ENCODE measurements around the gene RPGR.

The RPGR gene

GRCh38 chrX:38277136-38277535 is 50.2 kb downstream of the RPGR start:
- H3K36me3 ChIP-seq (ENCODE audit: control insufficient read depth, insufficient read depth, low read length) = no peaks in the 10 kb centered on the region
- no peaks in the 10 kb centered on the region for H3K9me3 ChIP-seq (ENCODE audit: control insufficient read depth, low read length)
- H3K4me1 ChIP-seq (ENCODE audit: control insufficient read depth, insufficient read depth, low read length) = peaks cover 4% of the 10 kb centered on the region
- no peak overlapping the region for H3K9ac ChIP-seq (ENCODE audit: low read length)
- no peak overlapping the region for H3K4me3 ChIP-seq (ENCODE audit: low read length)
- H3K27me3 ChIP-seq (ENCODE audit: control insufficient read depth, insufficient read depth, low read length) = no peaks in the 10 kb centered on the region

GRCh38 chrX:38276089-38276488 is 51.2 kb downstream of the RPGR start:
- Histone ChIP-seq H3K36me3 (ENCODE audit: control insufficient read depth, insufficient read depth, low read length) (no peaks in the 10 kb centered on the region), H3K4me1 (ENCODE audit: control insufficient read depth, insufficient read depth, low read length) (peaks cover 4% of the 10 kb centered on the region), H3K27me3 (ENCODE audit: control insufficient read depth, insufficient read depth, low read length) (no peaks in the 10 kb centered on the region), H3K9ac (ENCODE audit: low read length) (no peak overlapping the region), H3K4me3 (ENCODE audit: low read length) (no peak overlapping the region), H3K9me3 (ENCODE audit: control insufficient read depth, low read length) (no peaks in the 10 kb centered on the region)

- Histone ChIP-seq H3K36me3 (ENCODE audit: control insufficient read depth, insufficient read depth, low read length) (no peaks in the 10 kb centered on the region), H3K9ac (ENCODE audit: low read length) (no peak overlapping the region), H3K9me3 (ENCODE audit: control insufficient read depth, low read length) (no peaks in the 10 kb centered on the region), H3K27me3 (ENCODE audit: control insufficient read depth, insufficient read depth, low read length) (no peaks in the 10 kb centered on the region), H3K4me3 (ENCODE audit: low read length) (no peak overlapping the region), H3K4me1 (ENCODE audit: control insufficient read depth, insufficient read depth, low read length) (peaks cover 4% of the 10 kb centered on the region)
Observed at GRCh38 chrX:38275615-38276014, 51.7 kb downstream of the RPGR start.

GRCh38 chrX:38273453-38273852 is 53.9 kb downstream of the RPGR start:
- H3K27me3 ChIP-seq (ENCODE audit: control insufficient read depth, insufficient read depth, low read length) = no peaks in the 10 kb centered on the region
- no peaks in the 10 kb centered on the region for H3K9me3 ChIP-seq (ENCODE audit: control insufficient read depth, low read length)
- H3K4me1 ChIP-seq (ENCODE audit: control insufficient read depth, insufficient read depth, low read length) = peaks cover 4% of the 10 kb centered on the region
- no peaks in the 10 kb centered on the region for H3K36me3 ChIP-seq (ENCODE audit: control insufficient read depth, insufficient read depth, low read length)
- H3K4me3 ChIP-seq (ENCODE audit: low read length) = no peak overlapping the region
- H3K9ac ChIP-seq (ENCODE audit: low read length) = no peak overlapping the region

GRCh38 chrX:38271154-38271716 is 56.1 kb downstream of the RPGR start:
- no peaks in the 10 kb centered on the region for H3K36me3 ChIP-seq (ENCODE audit: control insufficient read depth, insufficient read depth, low read length)
- no peaks in the 10 kb centered on the region for H3K27me3 ChIP-seq (ENCODE audit: control insufficient read depth, insufficient read depth, low read length)
- H3K4me3 ChIP-seq (ENCODE audit: low read length) = no peak overlapping the region
- no peaks in the 10 kb centered on the region for H3K9me3 ChIP-seq (ENCODE audit: control insufficient read depth, low read length)
- no peak overlapping the region for H3K9ac ChIP-seq (ENCODE audit: low read length)
- no peaks in the 10 kb centered on the region for H3K4me1 ChIP-seq (ENCODE audit: control insufficient read depth, insufficient read depth, low read length)

- Histone ChIP-seq H3K9me3 (ENCODE audit: control insufficient read depth, low read length) (no peaks in the 10 kb centered on the region), H3K4me1 (ENCODE audit: control insufficient read depth, insufficient read depth, low read length) (no peaks in the 10 kb centered on the region), H3K9ac (ENCODE audit: low read length) (no peak overlapping the region), H3K36me3 (ENCODE audit: control insufficient read depth, insufficient read depth, low read length) (no peaks in the 10 kb centered on the region), H3K27me3 (ENCODE audit: control insufficient read depth, insufficient read depth, low read length) (no peaks in the 10 kb centered on the region), H3K4me3 (ENCODE audit: low read length) (no peak overlapping the region)
Observed at GRCh38 chrX:38268011-38268410, 59.3 kb downstream of the RPGR start.

- no peaks in the 10 kb centered on the region for H3K4me1 ChIP-seq (ENCODE audit: control insufficient read depth, insufficient read depth, low read length)
- H3K27me3 ChIP-seq (ENCODE audit: control insufficient read depth, insufficient read depth, low read length) = no peaks in the 10 kb centered on the region
- no peaks in the 10 kb centered on the region for H3K9me3 ChIP-seq (ENCODE audit: control insufficient read depth, low read length)
- no peak overlapping the region for H3K4me3 ChIP-seq (ENCODE audit: low read length)
- no peaks in the 10 kb centered on the region for H3K36me3 ChIP-seq (ENCODE audit: control insufficient read depth, insufficient read depth, low read length)
- no peak overlapping the region for H3K9ac ChIP-seq (ENCODE audit: low read length)
Observed at GRCh38 chrX:38262715-38263620, 64.3 kb downstream of the RPGR start.

GRCh38 chrX:38260231-38260630 is 67.1 kb downstream of the RPGR start:
- no peaks in the 10 kb centered on the region for H3K9me3 ChIP-seq (ENCODE audit: control insufficient read depth, low read length)
- H3K9ac ChIP-seq (ENCODE audit: low read length) = no peak overlapping the region
- no peaks in the 10 kb centered on the region for H3K27me3 ChIP-seq (ENCODE audit: control insufficient read depth, insufficient read depth, low read length)
- no peaks in the 10 kb centered on the region for H3K4me1 ChIP-seq (ENCODE audit: control insufficient read depth, insufficient read depth, low read length)
- H3K36me3 ChIP-seq (ENCODE audit: control insufficient read depth, insufficient read depth, low read length) = no peaks in the 10 kb centered on the region
- H3K4me3 ChIP-seq (ENCODE audit: low read length) = no peak overlapping the region

GRCh38 chrX:38256019-38256418 is 71.3 kb downstream of the RPGR start:
- no peak overlapping the region for H3K9ac ChIP-seq (ENCODE audit: low read length)
- H3K27me3 ChIP-seq (ENCODE audit: control insufficient read depth, insufficient read depth, low read length) = no peaks in the 10 kb centered on the region
- no peaks in the 10 kb centered on the region for H3K9me3 ChIP-seq (ENCODE audit: control insufficient read depth, low read length)
- no peak overlapping the region for H3K4me3 ChIP-seq (ENCODE audit: low read length)
- no peaks in the 10 kb centered on the region for H3K36me3 ChIP-seq (ENCODE audit: control insufficient read depth, insufficient read depth, low read length)
- H3K4me1 ChIP-seq (ENCODE audit: control insufficient read depth, insufficient read depth, low read length) = no peaks in the 10 kb centered on the region

- Histone ChIP-seq H3K36me3 (ENCODE audit: control insufficient read depth, insufficient read depth, low read length) (no peaks in the 10 kb centered on the region), H3K27me3 (ENCODE audit: control insufficient read depth, insufficient read depth, low read length) (no peaks in the 10 kb centered on the region), H3K4me3 (ENCODE audit: low read length) (no peak overlapping the region), H3K4me1 (ENCODE audit: control insufficient read depth, insufficient read depth, low read length) (no peaks in the 10 kb centered on the region), H3K9me3 (ENCODE audit: control insufficient read depth, low read length) (no peaks in the 10 kb centered on the region), H3K9ac (ENCODE audit: low read length) (no peak overlapping the region)
Observed at GRCh38 chrX:38249965-38250364, 77.3 kb downstream of the RPGR start.

GRCh38 chrX:38247051-38247450 is 80.3 kb downstream of the RPGR start:
- Histone ChIP-seq H3K27me3 (ENCODE audit: control insufficient read depth, insufficient read depth, low read length) (no peaks in the 10 kb centered on the region), H3K4me3 (ENCODE audit: low read length) (no peak overlapping the region), H3K4me1 (ENCODE audit: control insufficient read depth, insufficient read depth, low read length) (no peaks in the 10 kb centered on the region), H3K9me3 (ENCODE audit: control insufficient read depth, low read length) (no peaks in the 10 kb centered on the region), H3K36me3 (ENCODE audit: control insufficient read depth, insufficient read depth, low read length) (no peaks in the 10 kb centered on the region), H3K9ac (ENCODE audit: low read length) (no peak overlapping the region)

GRCh38 chrX:38240541-38240940 is 86.8 kb downstream of the RPGR start:
- H3K4me3 ChIP-seq (ENCODE audit: low read length) = no peak overlapping the region
- H3K9me3 ChIP-seq (ENCODE audit: control insufficient read depth, low read length) = no peaks in the 10 kb centered on the region
- H3K27me3 ChIP-seq (ENCODE audit: control insufficient read depth, insufficient read depth, low read length) = no peaks in the 10 kb centered on the region
- no peaks in the 10 kb centered on the region for H3K4me1 ChIP-seq (ENCODE audit: control insufficient read depth, insufficient read depth, low read length)
- H3K9ac ChIP-seq (ENCODE audit: low read length) = no peak overlapping the region
- no peaks in the 10 kb centered on the region for H3K36me3 ChIP-seq (ENCODE audit: control insufficient read depth, insufficient read depth, low read length)

Data from mucosa of stomach (tissue), 1 donor.